HCT116 (cell line): ENCODE data around the gene KRT79.

Experiments used
- EZH2 ChIP-seq: fragments of 200-600 bp; sonication (generic); IDR thresholded peaks from 2 replicates; pipeline ENCODE4 v1.6.1; 2017; ENCODE audit warnings: antibody characterized with exemption, mixed run types
- POLR2A ChIP-seq: IDR thresholded peaks from 2 replicates; pipeline ENCODE4 v1.7.0; 2011; ENCODE audit warnings: borderline replicate concordance; ENCODE audit not compliant: insufficient read depth, insufficient read length; ENCODE audit errors: extremely low read depth
- SRF ChIP-seq: IDR thresholded peaks from 2 replicates; pipeline ENCODE4 v1.6.1; 2012; ENCODE audit warnings: low read depth
- ZFX ChIP-seq: fragments of 450-650 bp; IDR thresholded peaks from 2 replicates; pipeline ENCODE4 v1.6.1; 2017
- ZNF274 ChIP-seq: fragments of 200-500 bp; sonication (Bioruptor generic); IDR thresholded peaks from 2 replicates; pipeline ENCODE4 v1.6.1; 2014; ENCODE audit warnings: mild to moderate bottlenecking, low read depth, low read length, inconsistent platforms
- TF ChIP-seq, protein P1 (sequence below): IDR thresholded peaks from 2 replicates; pipeline ENCODE4 v1.6.1; 2012
- TF ChIP-seq, protein P2 (sequence below), 3 experiments: fragments of 200-600 bp in 1 of 3; sonication (generic) in 1 of 3; IDR thresholded peaks in 2 of 3; conservative IDR thresholded peaks in 1 of 3; 2 replicates each; pipeline ENCODE4 v1.5.1; 2012 to 2017; ENCODE audit warnings: low read depth in 2 of 3, low read length in 2 of 3, antibody characterized with exemption in 1 of 3, borderline replicate concordance in 1 of 3, control low read depth in 1 of 3, mild to moderate bottlenecking in 1 of 3, mixed read lengths in 1 of 3, mixed run types in 1 of 3, moderate library complexity in 1 of 3; ENCODE audit not compliant: insufficient read depth in 1 of 3

GRCh38 chr12:52877242-52877641, 43.1 kb upstream of the KRT79 start:
- TF ChIP-seq SRF = no peak
- TF ChIP-seq POLR2A = no peak
- no peak for TF ChIP-seq ZNF274
- no peak for TF ChIP-seq EZH2
- TF ChIP-seq, protein P1, sequence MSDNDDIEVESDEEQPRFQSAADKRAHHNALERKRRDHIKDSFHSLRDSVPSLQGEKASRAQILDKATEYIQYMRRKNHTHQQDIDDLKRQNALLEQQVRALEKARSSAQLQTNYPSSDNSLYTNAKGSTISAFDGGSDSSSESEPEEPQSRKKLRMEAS = no peak
- no peak for TF ChIP-seq ZFX
- TF ChIP-seq, protein P2, sequence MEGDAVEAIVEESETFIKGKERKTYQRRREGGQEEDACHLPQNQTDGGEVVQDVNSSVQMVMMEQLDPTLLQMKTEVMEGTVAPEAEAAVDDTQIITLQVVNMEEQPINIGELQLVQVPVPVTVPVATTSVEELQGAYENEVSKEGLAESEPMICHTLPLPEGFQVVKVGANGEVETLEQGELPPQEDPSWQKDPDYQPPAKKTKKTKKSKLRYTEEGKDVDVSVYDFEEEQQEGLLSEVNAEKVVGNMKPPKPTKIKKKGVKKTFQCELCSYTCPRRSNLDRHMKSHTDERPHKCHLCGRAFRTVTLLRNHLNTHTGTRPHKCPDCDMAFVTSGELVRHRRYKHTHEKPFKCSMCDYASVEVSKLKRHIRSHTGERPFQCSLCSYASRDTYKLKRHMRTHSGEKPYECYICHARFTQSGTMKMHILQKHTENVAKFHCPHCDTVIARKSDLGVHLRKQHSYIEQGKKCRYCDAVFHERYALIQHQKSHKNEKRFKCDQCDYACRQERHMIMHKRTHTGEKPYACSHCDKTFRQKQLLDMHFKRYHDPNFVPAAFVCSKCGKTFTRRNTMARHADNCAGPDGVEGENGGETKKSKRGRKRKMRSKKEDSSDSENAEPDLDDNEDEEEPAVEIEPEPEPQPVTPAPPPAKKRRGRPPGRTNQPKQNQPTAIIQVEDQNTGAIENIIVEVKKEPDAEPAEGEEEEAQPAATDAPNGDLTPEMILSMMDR (IDR thresholded peaks at IDR 0.05 in 2 of 3, conservative IDR thresholded peaks at IDR 0.05 in 1 of 3; ENCODE audit: borderline replicate concordance in 1 of 3, insufficient read depth in 1 of 3, low read depth in 2 of 3, low read length in 2 of 3) = no peak
